Activated T-helper 1 cell treated with Interleukin-2 at 50 U/mL for 16 hours (primary cell): ENCODE data around the gene MEF2B.
A peak's percentile ranks its signal among the peaks of the same experiment; 100 is the strongest.
"Not testable (repeated sequence)": the region's sequence is repeated elsewhere in the genome, so short reads cannot be mapped to it uniquely, and the experiment has no call there.

Experiments used
- DNase-seq: peaks from one replicate; pipeline ENCODE4 v3.0.0-alpha.2; 2020; ENCODE audit warnings: low read depth

MEF2B gene

GRCh38 chr19:19123386-19123785 is 46.7 kb downstream of the MEF2B start:
- DNase-seq: no peak

- no peak for DNase-seq
Observed at GRCh38 chr19:19122902-19123301, 47.2 kb downstream of the MEF2B start.

GRCh38 chr19:19121371-19121770 is 48.7 kb downstream of the MEF2B start:
- DNase-seq: no peak

GRCh38 chr19:19120308-19121231 is 49.5 kb downstream of the MEF2B start:
- no peak for DNase-seq

GRCh38 chr19:19119325-19120237 is 50.5 kb downstream of the MEF2B start:
- DNase-seq: no peak

DNA sequence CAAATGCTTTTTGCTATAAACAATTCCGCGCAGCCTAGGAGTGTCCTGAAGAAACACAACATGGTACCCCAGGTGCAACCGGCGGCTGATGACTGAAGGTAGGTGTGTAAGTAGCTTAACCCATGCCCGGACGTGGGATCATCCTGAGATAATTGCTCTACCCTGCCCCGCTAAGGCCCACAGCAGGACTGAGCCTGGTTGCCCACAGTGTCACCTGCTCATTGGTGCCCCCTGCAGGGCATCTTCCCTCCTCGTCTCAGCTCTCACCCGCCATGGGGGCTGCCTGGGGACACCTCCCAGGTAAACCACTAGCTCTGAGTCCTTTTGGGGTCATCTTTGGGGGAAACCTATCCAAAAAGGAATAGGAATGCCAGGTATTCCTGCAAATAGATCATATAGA is 54.1 kb downstream of the MEF2B start:
- DNase-seq: peak; percentile 15

DNA sequence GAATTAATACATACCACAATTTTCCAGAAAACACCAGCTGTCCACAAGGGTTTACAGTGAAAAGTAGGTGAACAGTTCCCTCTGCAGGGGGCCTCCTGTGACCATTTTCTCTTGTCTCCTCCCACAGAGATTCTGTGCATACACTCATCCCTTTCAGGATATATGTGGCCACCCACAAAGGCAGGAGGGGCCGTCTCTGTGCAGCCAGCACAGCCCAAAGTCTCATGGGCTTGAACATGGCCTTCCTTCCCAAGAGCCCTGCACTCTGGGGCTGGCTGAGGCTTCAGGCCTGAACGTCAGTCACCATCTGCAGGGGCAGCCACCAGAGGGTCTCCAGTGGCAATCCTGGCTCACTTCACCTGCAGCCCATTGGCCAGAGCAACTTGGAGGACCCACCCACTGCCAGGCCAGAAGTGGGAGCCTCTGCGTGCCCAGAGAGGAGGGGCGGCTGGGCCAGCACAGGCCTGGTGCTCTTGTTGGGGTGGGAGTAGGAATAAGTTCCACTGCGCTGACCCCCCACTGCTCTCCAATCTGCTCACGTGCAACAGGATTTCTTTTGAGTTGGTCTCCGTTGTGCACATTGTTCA is 56.9 kb downstream of the MEF2B start:
- no peak for DNase-seq

DNA sequence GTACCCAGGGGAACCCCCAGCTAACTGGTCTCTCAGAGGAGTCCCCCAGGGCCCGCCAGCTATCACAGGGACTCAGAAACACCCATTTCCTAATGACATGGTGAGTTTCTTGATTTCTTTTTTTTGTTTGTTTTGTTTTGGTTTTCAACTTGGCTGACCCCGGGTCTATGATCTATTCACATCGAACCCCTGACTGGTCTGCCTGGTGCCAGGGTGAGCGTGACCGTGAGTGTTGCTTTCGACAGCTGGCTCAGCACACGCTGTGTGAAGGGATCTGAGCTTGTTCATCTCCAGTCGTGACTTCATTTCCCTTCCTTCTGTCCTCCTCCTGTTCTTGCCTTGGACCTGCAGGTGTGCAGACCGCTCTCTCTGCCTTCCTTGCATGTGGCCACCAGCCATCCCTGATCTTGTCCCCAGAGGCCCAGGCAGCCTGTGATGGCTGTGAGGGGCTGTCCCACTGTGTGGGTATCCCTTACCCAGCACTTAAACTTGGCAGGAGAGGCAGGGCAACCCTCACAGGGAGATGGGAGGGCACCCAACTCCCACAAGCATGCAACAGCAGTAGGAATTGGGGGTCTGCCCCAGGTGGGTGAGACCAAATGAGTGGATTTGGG is 58.0 kb downstream of the MEF2B start:
- no peak for DNase-seq

GRCh38 chr19:19111136-19111835 is 58.8 kb downstream of the MEF2B start:
- no peak for DNase-seq

DNA sequence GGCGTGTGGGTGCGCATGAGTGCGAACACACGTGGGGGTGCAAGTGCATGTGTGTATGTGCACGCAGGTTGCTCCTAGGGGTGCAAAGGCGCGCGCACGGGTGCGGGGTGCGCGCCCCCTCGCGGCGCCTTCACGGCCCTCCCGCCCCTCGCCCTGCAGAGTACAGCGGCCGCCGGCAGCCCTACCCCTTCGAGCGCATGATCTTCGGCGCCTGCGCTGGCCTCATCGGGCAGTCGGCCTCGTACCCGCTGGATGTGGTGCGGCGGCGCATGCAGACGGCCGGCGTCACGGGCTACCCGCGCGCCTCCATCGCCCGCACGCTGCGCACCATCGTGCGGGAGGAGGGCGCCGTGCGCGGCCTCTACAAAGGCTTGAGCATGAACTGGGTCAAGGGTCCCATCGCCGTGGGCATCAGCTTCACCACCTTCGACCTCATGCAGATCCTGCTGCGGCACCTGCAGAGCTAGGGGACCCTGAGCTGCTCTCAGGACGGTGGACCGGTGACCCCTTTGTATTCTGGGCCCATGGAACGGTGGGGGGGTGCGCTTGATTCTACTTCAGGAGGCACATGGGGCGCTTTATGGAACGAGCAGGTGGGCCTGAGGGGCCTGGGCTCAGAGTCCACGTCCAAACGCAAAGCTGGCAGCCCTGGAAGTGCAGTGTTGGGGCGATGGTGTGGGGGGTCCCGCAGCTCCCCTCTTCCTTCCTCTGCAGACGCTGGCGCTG is 59.5 kb downstream of the MEF2B start:
- no peak for DNase-seq

- DNase-seq: no peak
Observed at GRCh38 chr19:19109601-19110000, 60.5 kb downstream of the MEF2B start.

DNA sequence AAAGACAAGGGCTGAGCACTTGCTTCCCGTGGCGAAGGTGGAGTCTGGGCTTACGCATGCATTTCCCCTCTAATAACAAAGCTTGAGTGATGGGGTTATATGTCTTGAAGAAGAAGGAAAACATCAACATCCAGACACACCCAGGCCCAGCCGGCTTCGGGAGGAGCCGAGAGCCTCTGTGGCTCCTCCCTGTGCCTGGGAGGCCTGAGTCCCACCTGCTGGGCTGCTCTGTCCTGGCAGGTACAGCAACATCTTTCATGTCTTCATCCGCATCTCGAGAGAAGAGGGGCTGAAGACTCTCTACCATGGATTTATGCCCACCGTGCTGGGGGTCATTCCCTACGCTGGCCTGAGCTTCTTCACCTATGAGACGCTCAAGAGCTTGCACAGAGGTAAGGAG is 62.4 kb downstream of the MEF2B start:
- DNase-seq: no peak

GRCh38 chr19:19106938-19107337 is 63.1 kb downstream of the MEF2B start:
- DNase-seq: not testable (repeated sequence)

DNA sequence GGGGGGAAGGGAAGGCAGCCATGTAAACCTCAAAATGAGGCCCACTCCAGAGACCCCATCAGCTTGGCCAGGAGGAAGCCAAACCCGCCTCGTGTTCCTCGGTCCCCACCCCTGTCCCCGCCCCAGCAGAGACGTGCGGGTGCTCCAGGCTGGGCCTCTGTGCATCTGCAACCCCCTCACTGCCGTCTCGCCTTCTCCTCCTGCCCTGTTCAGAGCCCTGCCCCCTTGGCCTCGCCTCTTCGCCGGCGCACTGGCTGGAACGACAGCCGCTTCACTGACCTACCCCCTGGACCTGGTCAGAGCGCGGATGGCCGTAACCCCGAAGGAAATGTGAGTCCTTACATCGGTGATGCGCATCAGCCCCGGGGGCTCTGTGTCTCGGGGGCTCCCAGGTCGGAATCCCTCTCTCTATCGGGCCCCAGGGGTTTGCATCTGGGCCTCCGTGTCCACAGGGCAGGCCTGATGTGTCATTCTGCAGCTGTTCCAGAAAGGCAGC is 64.0 kb downstream of the MEF2B start:
- no peak for DNase-seq

DNA sequence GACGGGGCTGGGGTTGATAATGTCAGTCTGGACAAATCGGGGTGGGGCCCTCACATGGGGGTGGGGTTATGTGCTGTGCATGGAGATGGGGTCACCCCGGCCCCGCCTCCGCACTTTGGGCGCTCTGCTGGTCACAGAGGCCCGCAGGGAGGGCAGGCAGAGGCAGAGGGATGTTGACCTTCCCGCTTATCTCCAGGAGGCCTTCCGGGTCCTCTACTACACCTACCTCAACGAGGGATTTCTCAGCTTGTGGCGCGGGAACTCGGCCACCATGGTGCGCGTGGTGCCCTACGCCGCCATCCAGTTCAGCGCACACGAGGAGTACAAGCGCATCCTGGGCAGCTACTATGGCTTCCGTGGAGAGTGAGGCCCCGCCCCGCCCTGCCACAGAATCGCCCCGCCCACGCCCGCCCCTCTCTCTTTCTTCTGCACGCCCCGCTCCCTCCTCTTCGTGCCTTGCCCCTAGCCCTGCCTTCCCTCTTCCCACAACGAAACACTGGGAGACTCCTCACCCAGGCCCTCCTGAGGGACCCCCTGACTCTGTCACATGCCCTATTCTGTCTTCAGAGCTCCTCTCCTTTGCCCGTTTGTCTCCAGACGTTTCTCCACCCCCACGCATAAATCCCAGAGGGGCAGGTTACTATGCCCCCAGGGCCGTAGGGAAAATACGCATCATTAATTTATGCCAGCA is 64.6 kb downstream of the MEF2B start:
- DNase-seq: no peak

- no peak for DNase-seq
Observed at GRCh38 chr19:19103167-19103566, 66.9 kb downstream of the MEF2B start.

GRCh38 chr19:19102566-19102965 is 67.5 kb downstream of the MEF2B start:
- not testable (repeated sequence) for DNase-seq

DNA sequence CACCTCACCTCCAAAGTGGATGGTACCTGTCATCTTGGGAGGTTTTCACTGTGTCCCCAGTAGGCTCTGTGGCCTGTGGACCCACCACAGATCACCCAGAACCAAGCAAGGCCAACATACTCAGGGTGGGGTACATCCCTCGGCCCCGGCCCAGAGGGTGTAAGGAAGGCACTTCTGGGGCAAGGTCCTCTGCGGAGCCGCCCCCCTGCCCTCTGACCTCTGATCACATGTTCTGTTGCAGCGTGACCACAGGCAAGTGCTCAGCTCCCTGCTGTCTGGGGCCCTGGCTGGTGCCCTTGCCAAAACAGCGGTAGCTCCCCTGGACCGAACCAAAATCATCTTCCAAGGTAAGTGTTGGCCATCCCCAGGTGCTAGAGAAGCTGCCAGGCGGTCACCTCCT is 68.5 kb downstream of the MEF2B start:
- no peak for DNase-seq

DNA sequence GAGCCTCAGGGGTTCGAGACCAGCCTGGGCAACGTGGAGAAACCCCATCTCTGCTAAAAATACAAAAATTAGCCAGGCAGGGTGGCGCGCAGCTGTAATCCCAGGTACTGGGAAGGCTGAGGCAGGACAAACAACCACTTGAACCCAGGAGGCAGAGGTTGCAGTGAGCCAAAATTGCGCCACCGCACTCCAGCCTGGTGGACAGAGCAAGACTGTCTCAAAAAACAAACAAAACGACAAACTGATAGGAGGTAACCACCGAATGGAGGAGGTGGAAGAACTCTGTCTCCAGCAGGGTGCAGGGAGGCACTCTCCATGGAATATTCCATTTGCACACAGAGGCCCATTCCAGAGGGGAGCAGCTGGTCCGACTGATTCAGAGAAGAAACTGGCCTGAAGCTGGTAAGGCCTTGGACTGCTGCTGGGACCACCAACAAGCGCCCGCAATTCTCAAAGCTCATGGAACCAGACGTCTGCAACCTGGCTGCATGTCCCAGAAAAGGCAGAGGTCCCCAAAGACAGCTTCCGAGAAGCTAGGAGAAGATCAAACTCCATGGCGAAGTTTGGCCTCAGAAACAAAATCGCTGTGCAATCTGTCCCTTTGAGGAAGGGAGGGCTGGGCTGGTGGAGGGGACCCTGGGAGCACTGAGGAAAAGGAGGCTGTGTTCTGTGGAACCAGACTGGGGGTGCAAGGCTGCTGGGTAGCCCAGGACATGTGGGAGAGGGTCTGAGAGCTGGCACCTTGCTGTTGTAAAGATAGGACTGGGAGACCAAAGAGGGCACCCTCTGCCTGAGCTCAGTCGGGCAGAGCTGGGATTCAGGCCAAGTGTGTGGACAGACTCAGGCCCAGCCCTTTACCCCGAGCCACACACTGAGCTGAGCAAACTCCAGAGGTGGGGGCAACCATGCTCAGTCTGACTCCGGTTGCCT is 71.1 kb downstream of the MEF2B start:
- no peak for DNase-seq
